Measurements from ENCODE around the gene LIME1.

Gene LIME1

GRCh38 chr20:63737945-63738686 lies 1.7 kb downstream of the LIME1 start:
- no peak for DNase-seq (ENCODE audit: low read depth in 2 of 2)

DNA sequence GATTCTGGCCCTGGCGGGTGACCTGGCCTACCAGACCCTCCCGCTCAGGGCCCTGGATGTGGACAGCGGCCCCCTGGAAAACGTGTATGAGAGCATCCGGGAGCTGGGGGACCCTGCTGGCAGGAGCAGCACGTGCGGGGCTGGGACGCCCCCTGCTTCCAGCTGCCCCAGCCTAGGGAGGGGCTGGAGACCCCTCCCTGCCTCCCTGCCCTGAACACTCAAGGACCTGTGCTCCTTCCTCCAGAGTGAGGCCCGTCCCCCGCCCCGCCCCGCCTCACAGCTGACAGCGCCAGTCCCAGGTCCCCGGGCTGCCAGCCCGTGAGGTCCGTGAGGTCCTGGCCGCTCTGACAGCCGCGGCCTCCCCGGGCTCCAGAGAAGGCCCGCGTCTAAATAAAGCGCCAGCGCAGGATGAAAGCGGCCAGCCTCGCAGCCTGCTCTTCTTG lies 2.2 kb downstream of the LIME1 start:
- no peak for DNase-seq (ENCODE audit: low read depth in 2 of 2)

- peak in 1 of 2 experiments; percentile 56 for DNase-seq (ENCODE audit: low read depth in 2 of 2)
Observed at GRCh38 chr20:63739130-63740069, 2.9 kb downstream of the LIME1 start, which contains the start of gene SLC2A4RG. Gene SLC2A4RG, plus strand, starts transcription at chr20:63739776. Its CDS starts 137 bp downstream, at chr20:63739913.

- no peak for DNase-seq (ENCODE audit: low read depth in 2 of 2)
Observed at GRCh38 chr20:63740070-63740626, 3.7 kb downstream of the LIME1 start.

- no peak for DNase-seq (ENCODE audit: low read depth in 2 of 2)
Observed at GRCh38 chr20:63740627-63741353, 4.3 kb downstream of the LIME1 start.

DNA sequence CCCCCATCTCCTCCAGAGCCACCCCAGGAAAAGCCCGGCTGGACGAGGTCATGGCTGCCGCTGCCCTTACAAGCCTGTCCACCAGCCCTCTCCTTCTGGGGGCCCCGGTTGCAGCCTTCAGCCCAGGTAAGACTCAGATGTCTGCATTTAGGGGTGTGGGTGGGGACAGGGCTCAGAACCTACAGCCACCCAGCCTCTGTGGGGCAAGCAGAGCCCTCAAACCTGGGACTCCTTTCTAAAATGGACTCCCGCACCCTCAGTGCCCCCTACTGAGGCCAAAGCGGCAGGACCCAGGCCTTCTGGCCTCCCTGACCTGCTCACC lies 4.9 kb downstream of the LIME1 start:
- no peak for DNase-seq (ENCODE audit: low read depth in 2 of 2)

DNA sequence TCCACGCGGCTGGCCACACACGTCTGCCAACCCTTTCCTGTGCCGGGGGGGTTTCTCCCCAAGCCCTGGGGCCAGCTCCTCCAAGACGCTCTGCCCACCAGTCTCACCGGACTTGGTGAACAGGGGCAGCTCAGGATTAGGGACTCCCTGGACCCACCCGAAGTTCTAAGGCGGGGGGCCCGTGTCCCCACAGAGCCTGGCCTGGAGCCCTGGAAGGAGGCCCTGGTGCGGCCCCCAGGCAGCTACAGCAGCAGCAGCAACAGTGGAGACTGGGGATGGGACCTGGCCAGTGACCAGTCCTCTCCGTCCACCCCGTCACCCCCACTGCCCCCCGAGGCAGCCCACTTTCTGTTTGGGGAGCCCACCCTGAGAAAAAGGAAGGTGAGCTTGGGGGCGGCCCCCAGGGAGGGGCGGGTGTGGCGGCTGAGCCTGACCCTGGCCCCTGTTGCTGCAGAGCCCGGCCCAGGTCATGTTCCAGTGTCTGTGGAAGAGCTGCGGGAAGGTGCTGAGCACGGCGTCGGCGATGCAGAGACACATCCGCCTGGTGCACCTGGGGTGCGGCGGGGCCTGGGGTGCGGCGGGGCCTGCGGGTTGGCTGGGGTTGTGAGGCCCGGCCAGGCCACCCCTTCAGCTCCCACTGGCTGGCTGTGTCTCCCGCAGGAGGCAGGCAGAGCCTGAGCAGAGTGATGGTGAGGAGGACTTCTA lies 5.4 kb downstream of the LIME1 start:
- DNase-seq (ENCODE audit: low read depth in 2 of 2), result no peak

- DNase-seq (ENCODE audit: low read depth in 2 of 2), result no peak
Observed at GRCh38 chr20:63742381-63743024, 6.0 kb downstream of the LIME1 start.

DNA sequence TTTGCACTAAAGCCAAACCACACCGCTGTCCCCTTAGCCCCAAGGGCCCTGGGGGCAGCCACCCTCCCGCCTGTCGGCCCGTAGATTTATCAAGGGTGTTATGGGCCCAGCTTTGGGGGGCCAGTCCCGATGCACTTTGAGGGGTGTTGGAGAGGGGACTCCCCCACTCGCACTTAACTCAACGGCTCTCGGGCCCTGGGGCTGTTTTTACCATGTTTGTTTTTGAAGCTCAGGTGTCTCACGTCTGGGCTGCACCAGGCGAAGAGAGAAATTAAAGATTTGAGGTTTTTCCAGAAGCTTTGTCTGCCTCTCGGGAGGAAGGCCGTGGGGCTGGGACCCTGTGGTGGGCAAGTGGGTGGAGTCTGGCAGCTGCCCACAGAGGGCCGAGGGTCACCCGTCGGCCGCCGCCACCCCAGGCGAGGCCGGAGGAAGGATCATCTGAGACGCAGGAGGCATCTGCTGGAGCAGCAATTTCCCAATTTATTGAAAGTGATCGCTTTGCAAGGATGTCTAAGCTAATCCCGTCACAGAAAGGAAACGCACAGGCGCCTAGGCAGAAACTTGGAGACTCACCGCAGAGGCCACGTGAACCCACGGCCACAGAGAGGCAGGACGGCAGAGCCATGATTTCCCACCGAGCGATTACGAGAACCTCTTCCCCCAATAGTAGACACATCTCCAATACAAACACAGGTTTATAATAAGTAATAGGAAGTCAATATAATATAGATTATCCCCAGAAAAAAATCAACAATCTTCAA lies 6.9 kb downstream of the LIME1 start:
- DNase-seq (ENCODE audit: low read depth in 2 of 2), result no peak

DNA sequence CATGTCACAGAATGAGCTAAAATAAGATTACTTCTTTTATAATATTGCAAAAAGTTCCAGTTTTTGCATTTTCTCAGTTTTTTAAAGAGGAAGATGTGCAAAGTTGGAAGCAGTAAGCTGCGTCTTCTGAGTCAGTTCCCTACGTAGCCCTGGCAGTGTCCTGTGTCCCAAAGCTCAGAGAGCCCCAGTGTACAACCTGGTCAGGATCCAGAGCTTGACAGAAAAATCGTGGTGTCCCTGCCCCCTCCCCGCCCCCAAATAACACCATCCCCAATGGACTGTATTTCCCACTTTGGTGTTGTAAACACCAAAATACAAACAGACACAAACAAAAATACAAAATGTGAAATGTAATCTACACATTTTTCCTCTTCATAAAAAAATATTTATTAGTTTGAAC lies 7.7 kb downstream of the LIME1 start:
- DNase-seq (ENCODE audit: low read depth in 2 of 2), result no peak

- no peak for DNase-seq (ENCODE audit: low read depth in 2 of 2)
Observed at GRCh38 chr20:63744574-63745423, 8.3 kb downstream of the LIME1 start.

GRCh38 chr20:63745424-63745805 lies 9.0 kb downstream of the LIME1 start:
- no peak for DNase-seq (ENCODE audit: low read depth in 2 of 2)

DNA sequence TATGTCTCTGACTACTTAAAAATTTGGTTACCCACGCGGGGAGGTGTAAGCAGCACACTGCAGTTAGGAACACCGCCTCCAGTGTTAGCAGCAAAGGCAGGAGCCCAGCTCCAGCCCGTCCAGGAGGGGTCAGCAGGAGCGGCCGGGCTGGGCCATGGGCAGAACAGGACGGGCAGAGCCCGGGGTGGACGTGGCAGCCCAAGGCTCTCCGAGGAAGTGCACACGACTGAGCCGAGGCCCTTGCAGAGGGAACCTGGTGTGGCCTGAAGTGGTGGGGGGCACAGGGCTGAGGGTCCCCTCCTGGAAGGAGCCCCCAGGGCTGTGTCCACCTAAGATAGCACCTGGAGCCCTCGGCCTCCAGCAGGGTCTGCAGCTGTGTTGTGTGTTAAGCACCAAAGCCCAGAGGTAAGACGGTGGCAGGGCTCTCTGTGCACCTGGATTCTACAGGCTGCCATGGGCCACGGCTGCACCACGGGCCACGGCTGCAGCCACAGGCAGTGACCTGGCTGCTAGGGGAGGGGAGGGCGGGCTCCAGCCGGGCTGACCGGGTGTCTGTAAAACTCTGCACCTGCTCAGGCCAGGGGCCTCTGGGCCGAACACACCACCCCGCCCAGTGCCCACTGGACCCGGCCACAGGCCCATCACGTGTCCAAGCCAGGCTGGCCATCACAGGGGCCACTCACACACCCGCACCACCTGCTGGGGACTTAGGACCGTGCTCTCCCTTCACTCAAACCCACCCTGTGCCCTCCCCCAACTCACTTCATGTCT lies 9.7 kb downstream of the LIME1 start:
- DNase-seq (ENCODE audit: low read depth in 2 of 2), result no peak

- DNase-seq (ENCODE audit: low read depth in 2 of 2), result no peak
Observed at GRCh38 chr20:63746751-63747315, 10.4 kb downstream of the LIME1 start.

GRCh38 chr20:63747622-63748069 lies 11.2 kb downstream of the LIME1 start:
- DNase-seq (ENCODE audit: low read depth in 2 of 2), result no peak

DNA sequence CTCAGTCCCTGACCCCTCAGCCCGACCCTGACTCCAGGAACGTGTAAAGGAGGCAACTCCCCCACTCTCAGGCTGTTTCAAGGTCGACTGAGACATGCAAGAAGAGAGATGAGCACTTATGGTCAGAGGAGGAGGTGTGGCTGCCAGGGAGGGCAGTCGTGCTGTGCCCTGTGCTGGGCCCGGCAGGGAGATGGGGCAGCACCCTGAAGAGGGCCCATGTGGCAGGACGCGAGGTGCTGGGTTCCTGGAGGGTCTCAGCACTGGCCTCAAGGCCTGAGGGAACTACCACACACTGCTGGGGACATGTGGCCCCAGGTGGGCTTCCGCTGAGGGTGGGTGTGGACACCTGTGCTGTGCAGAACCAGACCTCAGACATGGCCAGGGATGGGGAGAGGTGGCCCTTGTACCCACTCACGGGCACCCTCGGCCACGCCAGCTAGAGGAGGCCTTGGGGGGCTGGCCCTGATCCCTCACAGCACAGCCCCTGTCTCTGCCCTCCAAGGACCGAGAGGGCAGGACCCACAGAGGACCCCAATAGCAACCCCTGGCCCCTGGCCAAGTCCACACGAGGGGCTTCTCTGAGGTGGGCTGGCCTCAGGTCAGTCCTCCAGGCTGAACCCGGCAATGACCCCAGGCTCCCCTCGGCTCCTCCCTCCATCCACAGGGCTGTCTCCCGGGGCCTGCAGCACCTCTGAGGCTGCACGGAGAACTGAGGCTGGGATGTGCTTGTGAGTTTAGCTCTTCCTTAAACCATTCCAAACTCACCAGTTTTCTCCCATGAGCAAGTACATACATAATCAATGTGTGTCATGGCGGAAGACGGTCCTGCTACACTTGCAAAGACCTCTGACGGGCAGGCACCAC lies 11.8 kb downstream of the LIME1 start:
- DNase-seq (ENCODE audit: low read depth in 2 of 2), result no peak

DNA sequence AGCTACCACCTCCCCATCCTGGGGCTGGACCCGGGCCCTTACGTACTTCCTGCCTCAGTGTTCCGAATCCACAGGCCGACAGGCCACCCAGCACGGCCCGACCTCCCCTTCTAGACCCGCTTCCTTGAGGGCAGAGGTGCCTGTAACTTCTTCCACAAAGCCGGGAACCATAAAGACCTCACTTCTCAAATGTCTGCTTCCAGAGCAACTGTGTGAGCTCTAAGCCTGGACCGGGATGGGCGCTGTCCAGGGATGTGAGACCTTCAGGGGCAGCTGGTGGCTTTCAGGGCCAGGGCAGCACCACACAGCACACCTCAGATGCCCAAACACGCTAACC lies 12.4 kb downstream of the LIME1 start:
- DNase-seq (ENCODE audit: low read depth in 2 of 2), result no peak
